Nephron (organoid): Measurements from ENCODE around the gene SLC9C2.
"Not testable (repeated sequence)": the region's sequence is repeated elsewhere in the genome, so short reads cannot be mapped to it uniquely, and the experiment has no call there.

Experiments used
- H3K27ac Mint-ChIP-seq, 3 experiments: 2 replicates each; pipeline ENCODE4 v1.8.0; 2020; ENCODE audit warnings: mixed read lengths in 3 of 3, mild to moderate bottlenecking in 2 of 3, moderate library complexity in 1 of 3
- H3K27me3 Mint-ChIP-seq: 2 replicates; pipeline ENCODE4 v1.8.0; 2021; ENCODE audit warnings: low read depth, mild to moderate bottlenecking, moderate library complexity, mixed read lengths
- H3K36me3 Mint-ChIP-seq: 2 replicates; pipeline ENCODE4 v1.8.0; 2020; ENCODE audit warnings: low read depth, mixed read lengths
- H3K4me1 Mint-ChIP-seq: 2 replicates; pipeline ENCODE4 v1.8.0; 2020; ENCODE audit warnings: mixed read lengths
- H3K4me3 Mint-ChIP-seq, 3 experiments: 2 replicates each; pipeline ENCODE4 v1.8.0; 2020; ENCODE audit warnings: mild to moderate bottlenecking in 3 of 3, mixed read lengths in 3 of 3, moderate library complexity in 2 of 3
- H3K9me3 Mint-ChIP-seq: 2 replicates; pipeline ENCODE4 v1.8.0; 2020; ENCODE audit warnings: mixed read lengths
- TF ChIP-seq, protein P1 (sequence below), 3 experiments: fragments of 200-600 bp; sonication (generic); IDR thresholded peaks; one replicate each; pipeline ENCODE4 v1.5.0; 2021; ENCODE audit warnings: antibody characterized with exemption in 3 of 3; ENCODE audit not compliant: unreplicated experiment in 3 of 3

SLC9C2 gene

DNA sequence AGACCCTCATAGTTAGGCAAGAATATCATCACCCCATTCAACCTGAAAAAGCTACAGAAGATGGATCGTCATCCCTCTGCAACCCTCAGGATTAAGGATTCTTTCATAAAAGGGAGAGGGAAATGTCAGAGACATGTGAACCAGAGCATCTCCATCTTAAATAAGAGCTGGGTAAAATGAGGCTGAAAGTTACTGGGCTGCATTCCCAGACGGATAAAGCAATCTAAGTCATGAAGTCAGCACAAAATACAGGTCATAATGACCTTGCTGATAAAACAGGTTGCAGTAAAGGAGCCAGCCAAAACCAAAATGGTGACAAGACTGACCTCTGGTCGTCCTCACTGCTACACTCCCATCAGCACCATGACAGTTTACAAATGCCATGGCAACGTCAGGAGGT lies 103.1 kb downstream of the SLC9C2 start:
- TF ChIP-seq, protein P1, sequence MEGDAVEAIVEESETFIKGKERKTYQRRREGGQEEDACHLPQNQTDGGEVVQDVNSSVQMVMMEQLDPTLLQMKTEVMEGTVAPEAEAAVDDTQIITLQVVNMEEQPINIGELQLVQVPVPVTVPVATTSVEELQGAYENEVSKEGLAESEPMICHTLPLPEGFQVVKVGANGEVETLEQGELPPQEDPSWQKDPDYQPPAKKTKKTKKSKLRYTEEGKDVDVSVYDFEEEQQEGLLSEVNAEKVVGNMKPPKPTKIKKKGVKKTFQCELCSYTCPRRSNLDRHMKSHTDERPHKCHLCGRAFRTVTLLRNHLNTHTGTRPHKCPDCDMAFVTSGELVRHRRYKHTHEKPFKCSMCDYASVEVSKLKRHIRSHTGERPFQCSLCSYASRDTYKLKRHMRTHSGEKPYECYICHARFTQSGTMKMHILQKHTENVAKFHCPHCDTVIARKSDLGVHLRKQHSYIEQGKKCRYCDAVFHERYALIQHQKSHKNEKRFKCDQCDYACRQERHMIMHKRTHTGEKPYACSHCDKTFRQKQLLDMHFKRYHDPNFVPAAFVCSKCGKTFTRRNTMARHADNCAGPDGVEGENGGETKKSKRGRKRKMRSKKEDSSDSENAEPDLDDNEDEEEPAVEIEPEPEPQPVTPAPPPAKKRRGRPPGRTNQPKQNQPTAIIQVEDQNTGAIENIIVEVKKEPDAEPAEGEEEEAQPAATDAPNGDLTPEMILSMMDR (IDR thresholded peaks at IDR 0.05; ENCODE audit: unreplicated experiment in 3 of 3) = no peak
- Mint-ChIP-seq H3K27me3 (no peaks in the 10 kb centered on the region), H3K9me3 (peaks cover 6% of the 10 kb centered on the region), H3K27ac (no peak overlapping the region), H3K4me3 (no peak overlapping the region), H3K4me1 (no peaks in the 10 kb centered on the region), H3K36me3 (no peaks in the 10 kb centered on the region)

GRCh38 chr1:173496757-173497320 lies 106.0 kb downstream of the SLC9C2 start:
- Mint-ChIP-seq H3K27ac (no peak overlapping the region), H3K36me3 (no peaks in the 10 kb centered on the region)

GRCh38 chr1:173495609-173496267 lies 107.1 kb downstream of the SLC9C2 start:
- Mint-ChIP-seq H3K27ac (no peak overlapping the region), H3K36me3 (no peaks in the 10 kb centered on the region), H3K4me1 (no peaks in the 10 kb centered on the region), H3K27me3 (no peaks in the 10 kb centered on the region), H3K9me3 (peaks cover 9% of the 10 kb centered on the region), H3K4me3 (no peak overlapping the region)
- TF ChIP-seq, protein P1 (IDR thresholded peaks at IDR 0.05; ENCODE audit: unreplicated experiment in 3 of 3) = no peak

More at GRCh38 chr1:173496757-173497320, 106.0 kb downstream of the SLC9C2 start:
- TF ChIP-seq, protein P1 (IDR thresholded peaks at IDR 0.05; ENCODE audit: unreplicated experiment in 3 of 3) = no peak
- Mint-ChIP-seq H3K4me1 (no peaks in the 10 kb centered on the region), H3K4me3 (no peak overlapping the region), H3K27me3 (no peaks in the 10 kb centered on the region), H3K9me3 (peaks cover 9% of the 10 kb centered on the region)

- H3K27ac Mint-ChIP-seq, H3K27me3 Mint-ChIP-seq, H3K4me3 Mint-ChIP-seq, H3K9me3 Mint-ChIP-seq, H3K4me1 Mint-ChIP-seq: not testable (repeated sequence)
- H3K36me3 Mint-ChIP-seq = peaks cover 25% of the 10 kb centered on the region
Measured at GRCh38 chr1:173493125-173493524, 109.7 kb downstream of the SLC9C2 start.

DNA sequence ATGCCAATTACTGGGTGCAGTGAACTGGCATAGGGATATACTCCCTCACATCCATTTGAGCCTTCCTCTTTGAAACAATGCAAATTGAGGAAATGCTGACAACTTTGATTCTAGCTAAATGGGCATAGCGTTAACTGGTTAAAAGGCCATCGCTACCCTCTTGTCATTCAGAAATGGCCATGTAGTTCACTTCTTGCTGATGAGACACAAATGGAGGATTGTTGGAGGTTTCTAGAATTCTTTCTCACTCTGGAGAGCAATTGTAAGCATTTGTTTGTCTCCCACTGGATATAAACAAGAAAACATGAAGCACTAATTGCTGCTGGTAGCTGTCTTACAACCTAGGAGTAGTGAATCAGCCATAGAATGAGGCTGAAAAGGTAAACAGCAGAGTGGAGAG lies 111.4 kb downstream of the SLC9C2 start:
- Mint-ChIP-seq H3K4me1 (no peaks in the 10 kb centered on the region), H3K27me3 (no peaks in the 10 kb centered on the region), H3K36me3 (peaks cover 39% of the 10 kb centered on the region), H3K4me3 (no peak overlapping the region), H3K27ac (no peak overlapping the region), H3K9me3 (peaks cover 3% of the 10 kb centered on the region)
- TF ChIP-seq, protein P1 (IDR thresholded peaks at IDR 0.05; ENCODE audit: unreplicated experiment in 3 of 3) = no peak

GRCh38 chr1:173489929-173490328 lies 112.9 kb downstream of the SLC9C2 start:
- no peaks in the 10 kb centered on the region for H3K4me1 Mint-ChIP-seq
- TF ChIP-seq, protein P1 (IDR thresholded peaks at IDR 0.05; ENCODE audit: unreplicated experiment in 3 of 3) = no peak
- peak overlapping the region in 1 of 3 experiments; percentile 15 for H3K27ac Mint-ChIP-seq
- no peaks in the 10 kb centered on the region for H3K27me3 Mint-ChIP-seq
- H3K9me3 Mint-ChIP-seq = peaks cover 3% of the 10 kb centered on the region
- H3K4me3 Mint-ChIP-seq = no peak overlapping the region
- H3K36me3 Mint-ChIP-seq = peaks cover 55% of the 10 kb centered on the region
